Measurements from ENCODE around the gene CD63. TPM values are rescaled to one million over a fixed set of nuclear protein-coding genes. Genes with fewer than 3 reads are reported as not detected.

The CD63 gene
- total RNA-seq, 1 donor: 2,280 TPM

- H3K4me3 ChIP-seq (ENCODE audit: low read depth, low read length): peak overlapping the region; percentile 88
- no peak for DNase-seq (ENCODE audit: low read depth)
- TF ChIP-seq CTCF (IDR thresholded peaks at IDR 0.05; ENCODE audit: insufficient read depth, low read depth, low read length): no peak
Measured at GRCh38 chr12:55726971-55727370, 1.8 kb downstream of the CD63 start.

DNA sequence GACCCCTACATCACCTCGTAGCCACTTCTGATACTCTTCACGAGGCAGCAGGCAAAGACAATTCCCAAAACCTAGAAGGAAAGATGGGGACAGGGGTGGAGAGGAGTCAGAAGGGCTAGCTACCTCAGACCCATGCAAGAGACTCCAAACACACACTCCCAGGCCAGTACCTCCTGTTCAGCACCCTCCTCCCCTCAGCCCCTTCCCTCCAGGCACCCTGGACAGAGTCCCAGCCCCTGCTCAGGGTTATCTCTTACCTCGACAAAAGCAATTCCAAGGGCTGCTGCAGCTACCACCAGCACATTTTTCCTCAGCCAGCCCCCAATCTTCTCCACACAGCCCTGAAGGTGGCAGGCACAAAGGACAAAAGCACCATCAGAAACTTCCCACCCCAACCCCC lies 3.3 kb downstream of the CD63 start:
- no peak for TF ChIP-seq CTCF (IDR thresholded peaks at IDR 0.05; ENCODE audit: insufficient read depth, low read depth, low read length)
- no peak overlapping the region for H3K4me3 ChIP-seq (ENCODE audit: low read depth, low read length)
- no peak for DNase-seq (ENCODE audit: low read depth)

- DNase-seq (ENCODE audit: low read depth): no peak
- H3K4me3 ChIP-seq (ENCODE audit: low read depth, low read length): no peak overlapping the region
- TF ChIP-seq CTCF (IDR thresholded peaks at IDR 0.05; ENCODE audit: insufficient read depth, low read depth, low read length): no peak
Measured at GRCh38 chr12:55724940-55725309, 3.9 kb downstream of the CD63 start.

- peak; percentile 67 for DNase-seq (ENCODE audit: low read depth)
- no peak overlapping the region for H3K4me3 ChIP-seq (ENCODE audit: low read depth, low read length)
- peak; percentile 71 for TF ChIP-seq CTCF (IDR thresholded peaks at IDR 0.05; ENCODE audit: insufficient read depth, low read depth, low read length)
Measured at GRCh38 chr12:55724226-55724939, 4.4 kb downstream of the CD63 start.

- H3K4me3 ChIP-seq (ENCODE audit: low read depth, low read length): no peak overlapping the region
- no peak for TF ChIP-seq CTCF (IDR thresholded peaks at IDR 0.05; ENCODE audit: insufficient read depth, low read depth, low read length)
- no peak for DNase-seq (ENCODE audit: low read depth)
Measured at GRCh38 chr12:55723516-55724225, 5.1 kb downstream of the CD63 start.

- H3K4me3 ChIP-seq (ENCODE audit: low read depth, low read length): no peak overlapping the region
- no peak for DNase-seq (ENCODE audit: low read depth)
- TF ChIP-seq CTCF (IDR thresholded peaks at IDR 0.05; ENCODE audit: insufficient read depth, low read depth, low read length): no peak
Measured at GRCh38 chr12:55722948-55723347, 5.9 kb downstream of the CD63 start.

Data from fibroblast of villous mesenchyme (primary cell).